Pancreas (tissue), 10 donors: ENCODE results near the gene TAAR1. TPM values are rescaled to one million over a fixed set of nuclear protein-coding genes. Genes with fewer than 3 reads are reported as not detected.
A peak's percentile ranks its signal among the peaks of the same experiment; 100 is the strongest.
"Not testable (repeated sequence)": the region's sequence is repeated elsewhere in the genome, so short reads cannot be mapped to it uniquely, and the experiment has no call there.

Experiments used
- ATAC-seq, 4 donors: fragments of 200-7000 bp; cut with Tn5 transposase; one replicate each; pipeline versions ENCODE4 v1.8.0 to v1.9.1; 2020; ENCODE audit warnings: mild to moderate bottlenecking in 4 of 4, moderate library complexity in 4 of 4
- DNase-seq, 6 donors: peaks; one replicate each; pipeline ENCODE4 v3.0.0-alpha.2; 2020
- FAIRE-seq: peaks from 2 replicates; lab custom pipeline; 2012; peaks lifted over from hg19 to GRCh38; lab: Jason Lieb, UNC
- H3K27ac ChIP-seq, 4 donors: fragments of 200-600 bp; sonication (generic); 1 replicate in 3 of 4; 2 replicates in 1 of 4; pipeline versions ENCODE4 v1.5.0 to v1.8.0; 2020
- H3K27me3 ChIP-seq, 4 donors: fragments of 200-600 bp; one replicate each; pipeline ENCODE4 v1.8.0; 2021
- H3K36me3 ChIP-seq, 3 donors: fragments of 200-600 bp; sonication (generic) in 1 of 3; one replicate each; pipeline versions ENCODE4 v1.5.0 to v1.8.0; 2020 to 2021
- H3K4me1 ChIP-seq, 3 donors: fragments of 200-600 bp; one replicate each; pipeline ENCODE4 v1.8.0; 2021
- H3K4me3 ChIP-seq, 4 donors: fragments of 200-600 bp; sonication (generic) in 2 of 4; one replicate each; pipeline versions ENCODE4 v1.5.0 to v1.8.0; 2020 to 2021
- H3K9me3 ChIP-seq, 4 donors: fragments of 200-600 bp; one replicate each; pipeline ENCODE4 v1.8.0; 2021
- WGBS, 2 donors: extraction: QIAGEN DNeasy Blood & Tissue Kit; methylation state at CpG; one replicate each; pipeline ENCODE4 v1.1.7; 2013; 5-methylcytosine and 5-hydroxymethylcytosine counted together
- intact Hi-C, 3 donors: fragments of 100-400 bp; cut with DNase I; formaldehyde crosslinking; loops; one replicate each; pipeline versions ENCODE4 v1.11.1 to v1.14.2; 2022
- polyA plus RNA-seq, 2 donors: library from polyadenylated mRNA; stranded (reverse); fragments of 200-250 nt; gene quantifications; one replicate each; pipeline ENCODE4 v1.2.3, GENCODE V29; 2013
- total RNA-seq, 6 donors: library from RNA; stranded (reverse); fragmentation: NEBNext Ultra II Directional in 4 of 6; extraction: Animal tissue kit (Norgen Biotek cat#: 25700) in 4 of 6; gene quantifications; one replicate each; pipeline versions ENCODE4 v1.2.1 to v1.2.4, GENCODE V29; 2021 to 2023
- TF ChIP-seq, protein P1 (sequence below), 4 donors: fragments of 200-600 bp; sonication (generic) in 3 of 4; IDR thresholded peaks; one replicate each; pipeline versions ENCODE4 v1.5.0 to v1.8.0; 2021; ENCODE audit warnings: antibody characterized with exemption in 4 of 4
- donor health status: healthy with polysubstance abuse.
- donor health status: DM: no; HTN: no; CAD: no; lungs with moderate emphysema.
- donor health status: DM: no; HTN: no; CAD: no.
- donor health status: control.
- donor health status: control.
- donor health status: Bipolar disorder and iron deficiency.
- donor health status: DM: yes; HTN: yes; CAD: no.
- donor health status: DM: no; HTN: no; CAD: no.
- donor health status: DM: no; HTN: no; CAD: no.
- donor health status: DM: yes; HTN: yes; CAD: no.

TAAR1 gene
- total and polyA plus RNA-seq, 8 donors = 0.33 TPM; not detected in 7

GRCh38 chr6:132686531-132686930 is 27.5 kb upstream of the TAAR1 start:
- H3K9me3 ChIP-seq = no peaks in the 10 kb centered on the region
- TF ChIP-seq, protein P1, sequence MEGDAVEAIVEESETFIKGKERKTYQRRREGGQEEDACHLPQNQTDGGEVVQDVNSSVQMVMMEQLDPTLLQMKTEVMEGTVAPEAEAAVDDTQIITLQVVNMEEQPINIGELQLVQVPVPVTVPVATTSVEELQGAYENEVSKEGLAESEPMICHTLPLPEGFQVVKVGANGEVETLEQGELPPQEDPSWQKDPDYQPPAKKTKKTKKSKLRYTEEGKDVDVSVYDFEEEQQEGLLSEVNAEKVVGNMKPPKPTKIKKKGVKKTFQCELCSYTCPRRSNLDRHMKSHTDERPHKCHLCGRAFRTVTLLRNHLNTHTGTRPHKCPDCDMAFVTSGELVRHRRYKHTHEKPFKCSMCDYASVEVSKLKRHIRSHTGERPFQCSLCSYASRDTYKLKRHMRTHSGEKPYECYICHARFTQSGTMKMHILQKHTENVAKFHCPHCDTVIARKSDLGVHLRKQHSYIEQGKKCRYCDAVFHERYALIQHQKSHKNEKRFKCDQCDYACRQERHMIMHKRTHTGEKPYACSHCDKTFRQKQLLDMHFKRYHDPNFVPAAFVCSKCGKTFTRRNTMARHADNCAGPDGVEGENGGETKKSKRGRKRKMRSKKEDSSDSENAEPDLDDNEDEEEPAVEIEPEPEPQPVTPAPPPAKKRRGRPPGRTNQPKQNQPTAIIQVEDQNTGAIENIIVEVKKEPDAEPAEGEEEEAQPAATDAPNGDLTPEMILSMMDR (IDR thresholded peaks at IDR 0.05) = no peak
- peaks cover 0 to 5% (median 0%) of the 10 kb centered on the region in 3 donors for H3K4me1 ChIP-seq
- FAIRE-seq (no peak), DNase-seq (no peak), ATAC-seq (no peak)
- peak overlapping the region in 2 of 4 donors; percentile 56 to 64 for H3K27ac ChIP-seq
- no peaks in the 10 kb centered on the region for H3K27me3 ChIP-seq
- no peaks in the 10 kb centered on the region for H3K36me3 ChIP-seq
- H3K4me3 ChIP-seq = no peak overlapping the region
- intact Hi-C loops = no loop called here
- WGBS, 2 donors = 91 to 100% methylated on average over 3 of the region's 3 CpGs

GRCh38 chr6:132685009-132685408 is 26.0 kb upstream of the TAAR1 start:
- intact Hi-C loops = no loop called here
- peak in 1 of 4 donors; percentile 33 for ATAC-seq
- no peak overlapping the region for H3K27ac ChIP-seq

DNA sequence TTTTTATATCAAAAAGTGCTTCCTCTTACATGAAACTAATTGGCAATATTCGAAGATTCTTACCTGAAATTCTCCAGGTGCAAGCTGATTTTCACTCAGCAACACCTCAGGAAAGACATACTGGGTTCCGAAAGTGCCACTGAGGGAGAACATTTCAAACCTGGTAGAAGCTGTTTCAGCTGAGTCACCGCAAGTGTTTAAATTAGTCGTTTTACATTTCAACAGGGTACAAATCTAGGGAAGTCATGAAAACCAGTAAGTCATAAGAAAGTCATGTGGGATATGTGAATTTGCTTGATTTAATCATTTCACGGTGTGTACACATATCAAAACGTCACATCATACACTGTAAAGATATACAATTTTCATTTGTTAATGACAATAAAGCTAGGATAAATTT is 25.3 kb upstream of the TAAR1 start:
- peak overlapping the region in 1 of 4 donors; percentile 44 for H3K27ac ChIP-seq
- intact Hi-C loops = no loop called here
- H3K4me3 ChIP-seq = no peak overlapping the region
- no peak for ATAC-seq
- FAIRE-seq = no peak
- H3K27me3 ChIP-seq = no peaks in the 10 kb centered on the region
- WGBS, 2 donors = 70 to 79% methylated on average over 6 of the region's 6 CpGs
- H3K9me3 ChIP-seq = no peaks in the 10 kb centered on the region
- DNase-seq = no peak
- no peaks in the 10 kb centered on the region for H3K36me3 ChIP-seq
- TF ChIP-seq, protein P1 (IDR thresholded peaks at IDR 0.05) = no peak
- peaks cover 0 to 5% (median 0%) of the 10 kb centered on the region in 3 donors for H3K4me1 ChIP-seq

More at GRCh38 chr6:132685009-132685408, 26.0 kb upstream of the TAAR1 start:
- 87 to 94% methylated on average over 3 of the region's 3 CpGs for WGBS, 2 donors
- H3K4me1 ChIP-seq = peaks cover 0 to 5% (median 0%) of the 10 kb centered on the region in 3 donors
- H3K27me3 ChIP-seq = no peaks in the 10 kb centered on the region
- TF ChIP-seq, protein P1 (IDR thresholded peaks at IDR 0.05) = no peak
- H3K4me3 ChIP-seq = no peak overlapping the region
- DNase-seq = no peak
- no peak for FAIRE-seq
- no peaks in the 10 kb centered on the region for H3K36me3 ChIP-seq
- no peaks in the 10 kb centered on the region for H3K9me3 ChIP-seq

GRCh38 chr6:132683543-132683942 is 24.6 kb upstream of the TAAR1 start:
- H3K4me1 ChIP-seq = peaks cover 0 to 5% (median 0%) of the 10 kb centered on the region in 3 donors
- WGBS, 2 donors = 64 to 68% methylated on average over 6 of the region's 6 CpGs
- H3K4me3 ChIP-seq = no peak overlapping the region
- intact Hi-C loops = no loop called here
- no peaks in the 10 kb centered on the region for H3K9me3 ChIP-seq
- DNase-seq (no peak), ATAC-seq (peak in 3 of 4 donors; percentile 34 to 55 (median 39)), FAIRE-seq (no peak)
- H3K36me3 ChIP-seq = no peaks in the 10 kb centered on the region
- H3K27me3 ChIP-seq = no peaks in the 10 kb centered on the region
- H3K27ac ChIP-seq = peak overlapping the region in 1 of 4 donors; percentile 44
- TF ChIP-seq, protein P1 (IDR thresholded peaks at IDR 0.05) = no peak

- H3K4me3 ChIP-seq, H3K27me3 ChIP-seq, H3K4me1 ChIP-seq, FAIRE-seq, ATAC-seq, H3K36me3 ChIP-seq, DNase-seq, H3K9me3 ChIP-seq, H3K27ac ChIP-seq: not testable (repeated sequence)
- intact Hi-C loops = loop anchor here in 2 of 3 donors (10.0 kb wide), 1 partner anchor 86 kb away; no protein-coding TSS in a partner anchor
Observed at GRCh38 chr6:132679094-132679493, 20.1 kb upstream of the TAAR1 start.
